ENCODE data around the gene MEIS1. TPM values are rescaled to one million over a fixed set of nuclear protein-coding genes. Genes with fewer than 3 reads are reported as not detected.

MEIS1 gene
- total RNA-seq, 1 experiment from 2014 or later = 0.66 TPM

- no peak overlapping the region for H2BK20ac ChIP-seq (ENCODE audit: low read depth, low read length, poor library complexity, severe bottlenecking)
- peaks cover 100% of the 10 kb centered on the region for H3K27me3 Mint-ChIP-seq (ENCODE audit: low read depth)
- H4K91ac ChIP-seq (ENCODE audit: insufficient read length, low read depth, low read length) = no peak overlapping the region
- TF ChIP-seq, protein P1, sequence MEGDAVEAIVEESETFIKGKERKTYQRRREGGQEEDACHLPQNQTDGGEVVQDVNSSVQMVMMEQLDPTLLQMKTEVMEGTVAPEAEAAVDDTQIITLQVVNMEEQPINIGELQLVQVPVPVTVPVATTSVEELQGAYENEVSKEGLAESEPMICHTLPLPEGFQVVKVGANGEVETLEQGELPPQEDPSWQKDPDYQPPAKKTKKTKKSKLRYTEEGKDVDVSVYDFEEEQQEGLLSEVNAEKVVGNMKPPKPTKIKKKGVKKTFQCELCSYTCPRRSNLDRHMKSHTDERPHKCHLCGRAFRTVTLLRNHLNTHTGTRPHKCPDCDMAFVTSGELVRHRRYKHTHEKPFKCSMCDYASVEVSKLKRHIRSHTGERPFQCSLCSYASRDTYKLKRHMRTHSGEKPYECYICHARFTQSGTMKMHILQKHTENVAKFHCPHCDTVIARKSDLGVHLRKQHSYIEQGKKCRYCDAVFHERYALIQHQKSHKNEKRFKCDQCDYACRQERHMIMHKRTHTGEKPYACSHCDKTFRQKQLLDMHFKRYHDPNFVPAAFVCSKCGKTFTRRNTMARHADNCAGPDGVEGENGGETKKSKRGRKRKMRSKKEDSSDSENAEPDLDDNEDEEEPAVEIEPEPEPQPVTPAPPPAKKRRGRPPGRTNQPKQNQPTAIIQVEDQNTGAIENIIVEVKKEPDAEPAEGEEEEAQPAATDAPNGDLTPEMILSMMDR (conservative IDR thresholded peaks at IDR 0.05) = no peak
- no peaks in the 10 kb centered on the region for H3K79me2 ChIP-seq (ENCODE audit: insufficient read depth, low read length)
- no peak overlapping the region for H3K14ac ChIP-seq (ENCODE audit: insufficient read depth, low read length)
- H2BK120ac ChIP-seq (ENCODE audit: low read depth, low read length, poor library complexity, severe bottlenecking) = no peak overlapping the region
- H2AFZ ChIP-seq (ENCODE audit: low read length) = no peak overlapping the region
- H3K27ac Mint-ChIP-seq = no peak overlapping the region
- H2BK5ac ChIP-seq (ENCODE audit: insufficient read length, low read length) = no peak overlapping the region
- no peaks in the 10 kb centered on the region for H4K20me1 ChIP-seq (ENCODE audit: control insufficient read depth, insufficient read depth, insufficient read length)
- WGBS (ENCODE audit: extremely low coverage, insufficient read length, low lambda C conversion rate) = no CpG with 5 or more reads among the region's 36 CpGs
- H3K4me1 ChIP-seq (ENCODE audit: insufficient read depth, low read length) = peaks cover 4% of the 10 kb centered on the region
- no peak overlapping the region for H3K4ac ChIP-seq (ENCODE audit: low read depth, low read length)
- H3K4me2 ChIP-seq (ENCODE audit: insufficient read depth, insufficient read length, low read length) = peak overlapping the region; percentile 50
- H3K9me3 ChIP-seq (ENCODE audit: control insufficient read depth, low read depth, low read length) = no peaks in the 10 kb centered on the region
- H3K18ac ChIP-seq (ENCODE audit: insufficient read length, low read depth, low read length) = no peak overlapping the region
- H3K79me1 ChIP-seq (ENCODE audit: insufficient read depth, low read depth, low read length, poor library complexity, severe bottlenecking) = no peaks in the 10 kb centered on the region
- H3K23ac ChIP-seq (ENCODE audit: insufficient read length, low read depth, low read length) = no peak overlapping the region
- H4K8ac ChIP-seq (replicated peaks; ENCODE audit: insufficient read length, low read depth, low read length) = no peak overlapping the region
- H3K27ac ChIP-seq (ENCODE audit: insufficient read length, low read depth, low read length) = no peak overlapping the region
- no peak overlapping the region for H3K9ac ChIP-seq (ENCODE audit: extremely low read depth, insufficient read length, low read length)
- peaks cover 38 to 78% of the 10 kb centered on the region in 2 experiments for H3K4me1 Mint-ChIP-seq
- H3T11ph ChIP-seq (ENCODE audit: low read length) = no peak overlapping the region
- H3K56ac ChIP-seq (ENCODE audit: insufficient read length, low read depth, low read length) = no peak overlapping the region
- H3K4me3 Mint-ChIP-seq = peak overlapping the region; percentile 56 to 87
- H3K27me3 ChIP-seq (ENCODE audit: insufficient read depth, low read length) = peaks cover 90% of the 10 kb centered on the region
- H3K23me2 ChIP-seq (ENCODE audit: insufficient read length, low read depth, low read length, poor library complexity, severe bottlenecking) = peaks cover 10% of the 10 kb centered on the region
- DNase-seq = no peak
- H2BK15ac ChIP-seq (ENCODE audit: low read depth, low read length) = no peak overlapping the region
- no peak overlapping the region for H4K5ac ChIP-seq (ENCODE audit: insufficient read length, low read depth, low read length)
- no peak overlapping the region for H2AK5ac ChIP-seq (ENCODE audit: insufficient read length, low read length)
- H3K9me3 Mint-ChIP-seq = peaks cover 0 to 7% of the 10 kb centered on the region in 2 experiments; a peak in 2 of 5 replicates
- H2BK12ac ChIP-seq (ENCODE audit: insufficient read length, low read depth, low read length) = no peak overlapping the region
- no peaks in the 10 kb centered on the region for H3K36me3 Mint-ChIP-seq (ENCODE audit: insufficient read depth in 1 of 3, low read depth in 3 of 3)
Measured at GRCh38 chr2:66439812-66440542, 5.1 kb downstream of the MEIS1 start.

Measured in H9 (cell line).